Fibroblast of skin of back (primary cell): Measurements from ENCODE around the gene ANKRD34C.
"Not testable (repeated sequence)": the region's sequence is repeated elsewhere in the genome, so short reads cannot be mapped to it uniquely, and the experiment has no call there.

Experiments
- DNase-seq: peaks from one replicate; pipeline ENCODE4 v3.0.0-alpha.2; 2013

Gene ANKRD34C

GRCh38 chr15:79311901-79312553 lies 29.5 kb downstream of the ANKRD34C start:
- DNase-seq, result no peak

- DNase-seq, result no peak
Measured at GRCh38 chr15:79314186-79314585, 31.7 kb downstream of the ANKRD34C start.

DNA sequence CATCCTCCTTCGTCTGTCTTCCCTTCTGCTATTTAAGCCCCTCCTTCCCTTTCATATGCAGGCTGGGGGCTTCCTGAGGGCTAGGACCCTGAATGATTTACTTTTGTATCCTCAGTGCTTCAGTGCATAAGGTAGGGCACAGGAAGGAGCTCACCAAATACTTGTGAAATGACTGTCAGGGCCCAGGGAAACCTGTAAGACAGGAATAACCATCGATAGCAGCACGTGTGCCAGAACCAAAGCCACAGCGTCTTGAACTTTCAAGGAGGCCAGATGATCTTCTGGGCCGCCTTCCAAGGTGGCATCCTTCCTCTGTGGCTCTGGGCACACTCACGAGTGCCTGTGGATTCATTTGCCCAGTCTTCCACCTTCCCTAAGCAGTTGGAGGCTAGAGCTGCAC lies 32.3 kb downstream of the ANKRD34C start:
- no peak for DNase-seq

DNA sequence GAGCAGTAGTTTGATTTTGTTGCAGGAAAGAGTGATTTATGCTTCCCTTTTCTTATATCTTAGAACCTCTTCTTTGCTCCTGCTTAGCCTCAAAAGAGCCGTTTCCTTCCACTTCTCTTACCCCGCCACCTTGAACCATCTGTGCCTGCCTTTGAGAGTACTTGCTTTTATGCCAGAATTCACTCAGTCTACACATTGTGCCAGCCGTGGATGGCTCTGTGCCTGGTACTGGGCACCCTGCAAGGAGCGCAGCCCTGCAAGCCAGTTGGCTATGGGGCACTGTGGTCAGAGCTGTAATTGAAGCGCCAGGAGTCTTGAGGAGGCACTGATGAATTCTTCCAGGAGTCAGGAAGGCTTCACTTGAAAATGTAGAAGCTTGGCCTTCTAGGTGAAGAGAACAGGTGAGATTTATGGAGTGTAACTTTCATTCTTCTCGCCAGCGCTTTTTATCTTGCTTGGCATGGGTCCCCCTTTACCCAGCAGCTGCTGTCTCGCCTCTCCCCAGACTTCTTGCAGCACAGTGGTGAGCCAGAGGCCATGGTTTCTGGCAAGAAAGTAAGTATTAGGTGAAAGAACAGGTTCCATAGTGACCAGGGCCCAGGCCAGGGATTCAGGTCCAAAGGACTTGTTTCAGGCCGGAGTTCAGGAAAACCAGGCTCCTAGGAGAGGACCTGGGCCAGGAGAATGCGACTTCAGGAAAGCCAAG lies 33.3 kb downstream of the ANKRD34C start:
- no peak for DNase-seq

- no peak for DNase-seq
Measured at GRCh38 chr15:79316864-79317263, 34.3 kb downstream of the ANKRD34C start.

DNA sequence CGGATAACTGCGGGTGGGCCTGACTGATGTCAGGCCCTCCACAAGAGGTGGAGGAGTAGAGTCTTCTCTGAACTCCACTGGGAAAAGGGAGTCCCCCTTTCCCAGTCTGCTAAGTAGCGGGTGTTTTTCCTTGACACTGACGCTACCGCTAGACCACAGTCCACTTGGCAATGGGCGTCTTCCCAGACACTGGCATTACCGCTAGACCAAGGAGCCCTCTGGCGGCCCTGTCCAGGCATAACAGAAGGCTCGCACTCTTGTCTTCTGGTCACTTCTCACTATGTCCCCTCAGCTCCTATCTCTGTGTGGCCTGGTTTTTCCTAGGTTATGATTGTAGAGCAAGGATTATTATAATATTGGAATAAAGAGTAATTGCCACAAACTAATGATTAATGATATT lies 37.5 kb downstream of the ANKRD34C start:
- not testable (repeated sequence) for DNase-seq

GRCh38 chr15:79321876-79322275 lies 39.4 kb downstream of the ANKRD34C start:
- no peak for DNase-seq

GRCh38 chr15:79322306-79322705 lies 39.8 kb downstream of the ANKRD34C start:
- no peak for DNase-seq

GRCh38 chr15:79322945-79323344 lies 40.4 kb downstream of the ANKRD34C start:
- no peak for DNase-seq

- DNase-seq, result peak; percentile 64
Measured at GRCh38 chr15:79329171-79329611, 46.7 kb downstream of the ANKRD34C start.
